Spleen (tissue), 11 donors: Measurements from ENCODE around the gene ZNF311. TPM values are rescaled to one million over a fixed set of nuclear protein-coding genes. Genes with fewer than 3 reads are reported as not detected.
A peak's percentile ranks its signal among the peaks of the same experiment; 100 is the strongest.

Experiments used
- DNase-seq: peaks from one replicate; pipeline ENCODE4 v3.0.0-alpha.2; 2020
- H3K27ac ChIP-seq, 8 donors: fragments of 200-600 bp; sonication (generic) in 7 of 8; 1 replicate in 4 of 8; 2 replicates in 4 of 8; pipeline versions ENCODE4 v1.5.0 to v1.8.0; 2016 to 2021; ENCODE audit warnings: inconsistent platforms in 4 of 8, mild to moderate bottlenecking in 4 of 8, moderate library complexity in 1 of 8
- H3K27me3 ChIP-seq, 7 donors: fragments of 200-600 bp; sonication (generic) in 6 of 7; replicated peaks in 1 of 7; 1 replicate in 4 of 7; 2 replicates in 3 of 7; pipeline versions ENCODE4 v1.5.0 to v1.8.0; 2016 to 2021; ENCODE audit warnings: inconsistent platforms in 3 of 7, mild to moderate bottlenecking in 1 of 7
- H3K36me3 ChIP-seq, 6 donors: fragments of 200-600 bp; sonication (generic) in 5 of 6; 1 replicate in 4 of 6; 2 replicates in 2 of 6; pipeline versions ENCODE4 v1.5.0 to v1.8.0; 2016 to 2021; ENCODE audit warnings: inconsistent platforms in 2 of 6
- H3K4me1 ChIP-seq, 6 donors: fragments of 200-600 bp; sonication (generic) in 5 of 6; 1 replicate in 3 of 6; 2 replicates in 3 of 6; pipeline versions ENCODE4 v1.5.0 to v1.8.0; 2016 to 2021; ENCODE audit warnings: inconsistent platforms in 3 of 6
- H3K4me3 ChIP-seq, 8 donors: fragments of 200-600 bp; sonication (generic) in 7 of 8; 1 replicate in 4 of 8; 2 replicates in 4 of 8; pipeline versions ENCODE4 v1.5.0 to v1.8.0; 2016 to 2021; ENCODE audit warnings: inconsistent platforms in 4 of 8, mild to moderate bottlenecking in 4 of 8, moderate library complexity in 2 of 8
- H3K9me3 ChIP-seq, 8 donors: fragments of 200-600 bp; sonication (generic) in 7 of 8; 1 replicate in 4 of 8; 2 replicates in 4 of 8; pipeline versions ENCODE4 v1.5.0 to v1.8.0; 2016 to 2021; ENCODE audit warnings: inconsistent platforms in 4 of 8
- POLR2A ChIP-seq, 3 donors: fragments of 450-650 bp; IDR thresholded peaks; one replicate each; pipeline ENCODE4 v1.5.1; 2017; ENCODE audit warnings: antibody characterized with exemption in 3 of 3, mild to moderate bottlenecking in 1 of 3
- POLR2AphosphoS5 ChIP-seq, 3 donors: sonication (generic); formaldehyde crosslinking; IDR thresholded peaks; one replicate each; pipeline ENCODE4 v1.5.1; 2017; ENCODE audit warnings: antibody characterized with exemption in 3 of 3
- WGBS, 5 donors: extraction: QIAGEN DNeasy Blood & Tissue Kit in 3 of 5; methylation state at CpG; one replicate each; pipeline versions ENCODE4 v1.1.5 to v1.1.7; 2013 to 2018; 5-methylcytosine and 5-hydroxymethylcytosine counted together
- intact Hi-C: fragments of 100-400 bp; cut with DNase I; formaldehyde crosslinking; loops from one replicate; pipeline ENCODE4 v1.15.0; 2023; ENCODE audit warnings: low total_unique reads
- polyA plus RNA-seq, 3 donors: library from polyadenylated mRNA; stranded (reverse); fragments of 200-250 nt; gene quantifications; one replicate each; pipeline ENCODE4 v1.2.1, GENCODE V29; 2013
- total RNA-seq, 7 donors: library from RNA; depleted of rRNA in 3 of 7; stranded (reverse); fragments of >200 nt in 3 of 7; fragmentation: NEBNext Ultra II Directional in 4 of 7; extraction: Animal tissue kit (Norgen Biotek cat#: 25700) in 4 of 7; gene quantifications; one replicate each; pipeline versions ENCODE4 v1.1.0 to v1.2.1, GENCODE V29; 2016 to 2021
- TF ChIP-seq, protein P1 (sequence below), 11 experiments: fragments of 200-600 bp in 7 of 11; fragments of 450-650 bp in 4 of 11; sonication (generic) in 4 of 11; IDR thresholded peaks in 8 of 11; conservative IDR thresholded peaks in 3 of 11; 1 replicate in 7 of 11; 2 replicates in 4 of 11; pipeline versions ENCODE4 v1.4.0 to v1.8.0; 2016 to 2021; ENCODE audit warnings: antibody characterized with exemption in 11 of 11, inconsistent platforms in 4 of 11, mild to moderate bottlenecking in 1 of 11
- donor health status: healthy with polysubstance abuse.
- donor health status: DM: no; HTN: no; CAD: no; lungs with moderate emphysema.
- donor health status: DM: no; HTN: no; CAD: no.
- donor health status: Bipolar disorder and iron deficiency.
- donor health status: healthy.
- donor health status: DM: no; HTN: no; CAD: no.
- donor health status: DM: yes; HTN: yes; CAD: no.

Gene ZNF311
- total and polyA plus RNA-seq, 10 donors = 0.36 to 2.4 (median 0.86) TPM

DNA sequence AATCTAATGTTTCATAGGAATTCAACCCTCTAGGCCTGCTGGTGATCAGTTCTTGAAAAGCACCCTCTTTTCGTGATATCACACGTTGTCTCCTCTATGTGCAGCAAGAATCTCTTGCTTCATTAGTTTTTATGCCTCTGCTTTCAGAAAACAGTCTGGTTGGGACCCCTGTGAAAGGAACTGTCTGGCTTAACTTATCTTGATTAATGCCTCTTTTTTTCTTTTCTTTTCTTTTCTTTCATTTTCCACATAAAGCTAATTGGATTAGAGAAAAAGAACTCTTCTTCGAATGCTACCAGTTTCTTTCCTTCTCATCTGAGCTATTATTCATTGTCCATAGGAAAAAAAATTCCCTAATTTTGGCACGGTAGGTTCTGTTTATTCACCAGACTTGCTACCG is 21.3 kb downstream of the ZNF311 start:
- WGBS, 5 donors = 83 to 91% (median 87%) methylated on average over 5 of the region's 5 CpGs
- peaks cover 0 to 39% (median 0%) of the 10 kb centered on the region in 7 donors for H3K27me3 ChIP-seq
- H3K4me1 ChIP-seq = peaks cover 0 to 60% (median 32%) of the 10 kb centered on the region in 6 donors
- no peaks in the 10 kb centered on the region for H3K36me3 ChIP-seq
- DNase-seq = no peak
- H3K9me3 ChIP-seq = peaks cover 0 to 12% (median 0%) of the 10 kb centered on the region in 8 donors
- H3K27ac ChIP-seq = no peak overlapping the region
- intact Hi-C loops = loop anchor here (5.0 kb wide), 1 partner anchor 37 kb away; no protein-coding TSS in a partner anchor
- TF ChIP-seq POLR2AphosphoS5 (IDR thresholded peaks at IDR 0.05) = no peak
- no peak for TF ChIP-seq POLR2A (IDR thresholded peaks at IDR 0.05)
- TF ChIP-seq, protein P1, sequence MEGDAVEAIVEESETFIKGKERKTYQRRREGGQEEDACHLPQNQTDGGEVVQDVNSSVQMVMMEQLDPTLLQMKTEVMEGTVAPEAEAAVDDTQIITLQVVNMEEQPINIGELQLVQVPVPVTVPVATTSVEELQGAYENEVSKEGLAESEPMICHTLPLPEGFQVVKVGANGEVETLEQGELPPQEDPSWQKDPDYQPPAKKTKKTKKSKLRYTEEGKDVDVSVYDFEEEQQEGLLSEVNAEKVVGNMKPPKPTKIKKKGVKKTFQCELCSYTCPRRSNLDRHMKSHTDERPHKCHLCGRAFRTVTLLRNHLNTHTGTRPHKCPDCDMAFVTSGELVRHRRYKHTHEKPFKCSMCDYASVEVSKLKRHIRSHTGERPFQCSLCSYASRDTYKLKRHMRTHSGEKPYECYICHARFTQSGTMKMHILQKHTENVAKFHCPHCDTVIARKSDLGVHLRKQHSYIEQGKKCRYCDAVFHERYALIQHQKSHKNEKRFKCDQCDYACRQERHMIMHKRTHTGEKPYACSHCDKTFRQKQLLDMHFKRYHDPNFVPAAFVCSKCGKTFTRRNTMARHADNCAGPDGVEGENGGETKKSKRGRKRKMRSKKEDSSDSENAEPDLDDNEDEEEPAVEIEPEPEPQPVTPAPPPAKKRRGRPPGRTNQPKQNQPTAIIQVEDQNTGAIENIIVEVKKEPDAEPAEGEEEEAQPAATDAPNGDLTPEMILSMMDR (IDR thresholded peaks at IDR 0.05 in 8 of 11, conservative IDR thresholded peaks at IDR 0.05 in 3 of 11) = no peak
- H3K4me3 ChIP-seq = no peak overlapping the region

DNA sequence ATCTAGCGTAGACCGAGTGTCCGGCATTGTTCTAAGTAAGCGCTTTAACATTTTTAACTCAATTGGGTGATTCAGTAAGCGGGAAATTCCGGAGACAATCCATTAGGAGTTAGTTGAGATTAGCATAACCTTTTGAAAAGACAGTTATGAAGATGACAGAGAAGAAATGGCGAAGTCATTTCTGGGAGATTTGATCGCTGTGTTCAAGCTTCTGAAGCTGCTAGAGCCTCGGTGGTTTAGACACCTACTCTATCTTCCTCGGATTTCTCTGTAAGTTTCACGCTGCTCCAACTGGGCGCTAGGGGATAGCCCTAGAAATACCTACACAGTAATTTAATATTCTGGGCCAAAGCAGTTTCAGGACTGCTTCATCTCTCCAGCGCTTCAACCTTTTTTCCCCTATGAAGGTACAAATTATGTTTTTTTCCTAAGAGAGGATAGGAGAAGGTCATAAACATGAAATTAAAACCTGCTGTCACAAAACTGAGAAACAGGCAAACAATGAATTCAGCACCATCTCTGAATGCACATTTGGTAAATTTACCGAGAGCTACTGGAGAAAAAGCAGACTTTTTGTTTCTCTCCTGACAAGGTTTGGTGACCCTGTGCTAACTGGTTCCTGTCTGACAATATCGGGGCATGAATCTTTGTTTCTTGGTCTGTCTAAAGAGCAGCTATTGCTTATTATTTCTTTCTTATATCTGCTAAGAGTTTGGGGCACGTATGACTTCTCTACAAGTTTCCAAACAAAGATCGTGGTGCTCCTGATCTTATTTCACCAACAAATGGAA is 22.4 kb downstream of the ZNF311 start:
- Histone ChIP-seq H3K27ac (peak overlapping the region; percentile 45 to 82 (median 78)), H3K27me3 (peaks cover 0 to 39% (median 0%) of the 10 kb centered on the region in 7 donors), H3K36me3 (no peaks in the 10 kb centered on the region), H3K4me1 (peaks cover 0 to 55% (median 30%) of the 10 kb centered on the region in 6 donors), H3K9me3 (peaks cover 0 to 3% (median 0%) of the 10 kb centered on the region in 8 donors), H3K4me3 (peak overlapping the region; percentile 56 to 77 (median 66))
- 11 to 27% (median 17%) methylated on average over 17 of the region's 17 CpGs for WGBS, 5 donors
- TF ChIP-seq, protein P1 (IDR thresholded peaks at IDR 0.05 in 8 of 11, conservative IDR thresholded peaks at IDR 0.05 in 3 of 11) = peak in 1 of 11 experiments; percentile 6
- TF ChIP-seq POLR2A (IDR thresholded peaks at IDR 0.05) = no peak
- no peak for DNase-seq
- intact Hi-C loops = loop anchor here (5.0 kb wide), 1 partner anchor 35 kb away; no protein-coding TSS in a partner anchor

DNA sequence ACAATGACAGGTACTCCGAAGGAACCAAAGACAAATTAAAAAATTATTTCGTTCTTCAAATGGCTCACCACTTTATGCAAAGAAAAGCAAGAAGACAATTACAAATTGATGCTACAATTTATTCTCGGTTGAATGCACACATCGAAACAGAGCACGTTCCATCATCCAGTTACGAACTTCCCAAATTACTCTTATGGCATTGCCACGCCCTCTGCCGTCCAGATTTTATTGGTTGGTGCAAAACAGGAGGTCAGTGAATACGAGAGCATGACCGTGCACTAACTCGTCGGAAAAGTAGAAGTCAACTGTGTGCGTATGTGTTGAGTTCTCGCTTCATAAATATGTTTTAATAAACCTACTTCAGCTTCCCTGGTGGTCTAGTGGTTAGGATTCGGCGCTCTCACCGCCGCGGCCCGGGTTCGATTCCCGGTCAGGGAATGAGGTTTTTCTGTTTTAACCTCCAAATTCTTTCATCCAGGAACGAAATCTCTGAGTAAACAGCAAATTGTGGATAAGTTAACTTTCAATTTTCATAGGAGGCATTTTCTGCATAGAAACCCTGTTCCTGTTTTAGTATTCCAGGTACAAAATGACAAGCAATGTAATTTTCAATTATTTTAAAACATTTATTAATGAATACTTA is 23.2 kb downstream of the ZNF311 start:
- Histone ChIP-seq H3K27ac (peak overlapping the region; percentile 45 to 82 (median 78)), H3K36me3 (no peaks in the 10 kb centered on the region), H3K9me3 (no peaks in the 10 kb centered on the region), H3K4me3 (peak overlapping the region; percentile 56 to 77 (median 66)), H3K27me3 (peaks cover 0 to 41% (median 7%) of the 10 kb centered on the region in 7 donors), H3K4me1 (peaks cover 0 to 62% (median 35%) of the 10 kb centered on the region in 6 donors)
- TF ChIP-seq POLR2A (IDR thresholded peaks at IDR 0.05) = peak in 1 of 3 donors; percentile 16
- peak in 1 of 3 donors; percentile 44 for TF ChIP-seq POLR2AphosphoS5 (IDR thresholded peaks at IDR 0.05)
- TF ChIP-seq, protein P1 (IDR thresholded peaks at IDR 0.05 in 8 of 11, conservative IDR thresholded peaks at IDR 0.05 in 3 of 11) = peak in 7 of 11 experiments; percentile 15 to 50 (median 33)
- peak; percentile 77 for DNase-seq
- intact Hi-C loops = loop anchor here (5.0 kb wide), 1 partner anchor 35 kb away; no protein-coding TSS in a partner anchor
- WGBS, 5 donors = 0% methylated on average over 23 of the region's 23 CpGs
